Activated CD4-positive, alpha-beta T cell treated with anti-CD3 and anti-CD28 coated beads, Interleukin-2, amount 50 U/mL, for 1 hour (primary cell): ENCODE measurements around the gene CSF2.
A peak's percentile ranks its signal among the peaks of the same experiment; 100 is the strongest.

Experiments
- DNase-seq: peaks from one replicate; pipeline ENCODE4 v3.0.0-alpha.2; 2020

CSF2 gene

GRCh38 chr5:132055808-132056609 lies 17.6 kb upstream of the CSF2 start:
- peak; percentile 53 for DNase-seq

DNA sequence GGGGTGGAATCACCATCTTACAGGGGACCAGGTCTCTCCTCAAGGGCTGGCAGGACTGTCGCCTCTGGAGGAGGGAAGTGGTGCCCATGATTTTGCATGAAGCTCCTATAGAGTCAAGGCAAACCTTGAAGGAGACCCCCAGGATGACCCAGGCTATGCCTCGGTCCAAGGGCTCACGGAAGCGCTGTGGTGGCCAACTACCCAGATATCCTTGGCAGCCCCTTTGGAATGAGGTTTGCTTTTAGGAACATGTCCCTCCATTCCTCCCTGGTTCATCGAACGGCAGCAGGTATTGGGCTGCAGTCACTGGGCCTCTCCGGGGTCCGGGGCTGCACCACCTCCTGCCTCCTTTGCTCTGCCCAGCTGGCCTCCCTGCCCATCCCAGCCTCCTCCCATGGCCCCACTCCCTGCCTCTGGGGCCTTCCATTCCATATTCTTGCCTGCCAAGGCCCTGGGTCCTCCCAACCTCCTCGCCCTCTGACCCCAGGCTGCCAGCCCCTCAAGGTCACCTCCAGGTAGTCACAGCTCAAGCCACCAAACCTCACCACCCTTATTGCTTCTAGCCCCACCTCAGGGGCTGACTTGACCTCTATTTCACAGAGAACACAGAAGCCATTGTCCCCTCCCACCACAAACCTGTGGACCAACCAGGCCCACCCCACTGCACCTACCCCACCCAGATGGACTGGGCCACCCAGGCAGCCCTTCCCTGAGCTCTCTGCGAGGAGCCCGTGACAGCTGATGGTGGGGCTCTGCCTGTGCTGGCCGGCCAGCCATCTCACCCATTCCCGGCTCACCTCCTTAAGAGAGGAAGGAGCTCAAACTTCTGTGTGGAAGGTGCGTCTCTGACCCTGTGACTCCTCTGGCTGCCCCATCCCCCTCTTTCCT lies 16.7 kb upstream of the CSF2 start:
- no peak for DNase-seq

DNA sequence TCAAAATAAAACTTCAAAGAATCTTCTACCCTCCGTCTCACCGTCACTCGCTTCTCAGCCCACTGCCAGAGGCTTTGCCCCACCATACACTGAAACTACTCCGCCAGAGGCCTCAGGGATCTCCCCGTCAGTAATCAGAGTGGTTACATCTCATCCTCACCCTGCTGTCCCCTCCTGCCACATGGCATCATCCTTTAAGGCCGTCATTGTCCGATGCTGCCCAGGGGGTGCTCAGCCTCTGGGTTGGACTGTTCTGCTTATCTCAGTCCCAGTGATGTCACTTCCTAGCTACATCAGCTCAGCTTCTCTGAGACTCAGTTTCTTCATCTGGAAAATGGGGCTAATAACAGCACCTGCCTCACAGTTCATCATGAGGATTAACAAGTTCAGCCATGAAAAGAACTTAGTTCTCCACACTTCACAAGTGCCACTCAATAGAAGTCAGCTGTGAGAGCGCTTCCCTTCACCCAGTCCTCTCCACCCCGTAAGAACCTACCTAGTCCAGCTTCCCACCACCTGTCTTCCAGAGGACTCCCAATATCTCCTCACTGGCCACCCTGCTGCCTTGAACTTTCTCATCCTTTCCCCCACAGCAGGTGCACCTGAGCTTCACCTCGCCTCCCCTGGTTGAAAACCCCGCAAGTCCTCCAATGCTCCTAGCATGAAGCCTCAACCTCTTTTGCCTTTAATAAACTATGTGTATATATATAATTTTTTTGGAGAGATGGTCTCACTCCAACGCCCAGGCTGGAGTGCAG lies 15.9 kb upstream of the CSF2 start:
- DNase-seq = no peak

DNA sequence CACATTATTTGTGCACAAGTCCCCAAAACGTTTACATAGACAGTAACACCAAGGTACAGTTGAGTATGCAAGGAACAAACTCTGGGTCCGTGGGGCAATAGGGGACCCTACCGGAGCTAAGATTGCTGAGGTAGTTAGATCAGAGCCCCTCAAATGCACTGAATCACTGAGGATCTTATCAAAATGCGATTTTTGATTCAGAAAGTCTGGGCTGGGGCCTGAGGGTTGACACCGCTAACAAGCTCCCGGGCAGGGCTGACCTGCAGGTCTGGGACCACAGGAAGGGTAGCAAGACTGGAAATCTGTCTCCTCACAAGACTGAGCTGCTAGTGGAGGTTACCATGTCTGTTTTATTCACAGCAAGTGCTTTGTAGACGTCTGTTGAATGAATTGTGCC lies 14.9 kb upstream of the CSF2 start:
- DNase-seq = no peak

DNA sequence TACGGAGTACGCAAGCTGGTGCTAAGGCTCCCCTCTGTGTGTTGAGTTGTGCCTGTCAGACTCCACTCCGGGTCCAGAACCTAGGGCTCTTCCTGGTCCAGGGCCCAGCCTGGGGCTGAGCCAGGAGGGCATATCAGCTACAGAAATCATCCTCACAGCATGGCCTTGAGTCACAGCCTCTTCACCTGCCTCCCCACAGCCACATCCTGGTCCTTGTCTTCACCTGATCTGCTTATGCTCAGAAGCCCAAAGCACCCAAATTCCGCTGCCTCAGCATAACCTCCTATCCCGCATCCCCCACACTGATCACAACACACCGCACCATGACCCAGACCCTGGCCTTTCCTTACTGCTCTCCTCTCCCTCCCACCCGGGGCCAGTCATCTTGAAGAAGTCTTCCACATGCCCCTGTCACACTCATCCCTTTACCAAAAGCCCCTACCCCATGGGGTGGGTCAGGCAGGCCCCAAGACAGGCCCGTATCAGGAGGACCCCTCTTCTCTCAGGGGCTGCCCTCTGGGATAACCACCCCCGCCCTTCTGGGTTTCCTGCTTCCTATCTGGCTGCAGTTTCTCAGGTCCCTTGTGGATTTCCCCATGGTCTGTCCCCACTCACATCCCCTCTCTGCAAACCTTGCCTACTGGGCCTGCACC lies 14.4 kb upstream of the CSF2 start:
- DNase-seq = peak; percentile 19

DNA sequence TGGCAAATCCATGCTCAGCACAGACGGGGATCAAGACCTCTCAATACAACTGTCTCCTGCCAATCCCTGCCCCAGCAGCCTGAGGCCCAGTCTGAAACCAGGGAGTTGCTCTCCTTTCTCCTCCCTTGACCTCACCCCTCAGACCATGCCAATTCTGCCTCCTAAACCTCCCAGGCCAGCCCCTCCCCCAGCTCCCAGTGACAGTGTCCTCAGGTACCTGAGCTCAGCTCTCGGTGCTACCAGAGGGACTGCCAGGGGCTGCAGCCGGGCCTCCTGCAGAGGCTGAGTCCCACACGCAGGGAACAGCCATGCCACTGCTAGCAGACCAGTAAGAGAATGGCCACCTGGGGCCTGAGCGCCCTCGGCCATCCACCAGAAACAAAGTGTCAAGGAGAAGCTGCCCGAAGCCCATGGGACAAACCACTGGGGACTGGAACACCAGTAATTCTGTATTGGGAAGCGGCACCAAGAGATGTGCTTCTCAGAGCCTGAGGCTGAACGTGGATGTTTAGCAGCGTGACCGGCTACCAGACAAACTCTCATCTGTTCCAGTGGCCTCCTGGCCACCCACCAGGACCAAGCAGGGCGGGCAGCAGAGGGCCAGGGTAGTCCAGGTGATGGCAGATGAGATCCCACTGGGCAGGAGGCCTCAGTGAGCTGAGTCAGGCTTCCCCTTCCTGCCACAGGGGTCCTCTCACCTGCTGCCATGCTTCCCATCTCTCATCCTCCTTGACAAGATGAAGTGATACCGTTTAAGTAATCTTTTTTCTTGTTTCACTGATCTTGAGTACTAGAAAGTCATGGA lies 13.7 kb upstream of the CSF2 start:
- DNase-seq = no peak

GRCh38 chr5:132060501-132061161 lies 13.0 kb upstream of the CSF2 start, which contains the start of gene IL3:
Gene IL3 (plus strand): TSS chr5:132060655. CDS start chr5:132060707, 52 bp downstream.
- no peak for DNase-seq

DNA sequence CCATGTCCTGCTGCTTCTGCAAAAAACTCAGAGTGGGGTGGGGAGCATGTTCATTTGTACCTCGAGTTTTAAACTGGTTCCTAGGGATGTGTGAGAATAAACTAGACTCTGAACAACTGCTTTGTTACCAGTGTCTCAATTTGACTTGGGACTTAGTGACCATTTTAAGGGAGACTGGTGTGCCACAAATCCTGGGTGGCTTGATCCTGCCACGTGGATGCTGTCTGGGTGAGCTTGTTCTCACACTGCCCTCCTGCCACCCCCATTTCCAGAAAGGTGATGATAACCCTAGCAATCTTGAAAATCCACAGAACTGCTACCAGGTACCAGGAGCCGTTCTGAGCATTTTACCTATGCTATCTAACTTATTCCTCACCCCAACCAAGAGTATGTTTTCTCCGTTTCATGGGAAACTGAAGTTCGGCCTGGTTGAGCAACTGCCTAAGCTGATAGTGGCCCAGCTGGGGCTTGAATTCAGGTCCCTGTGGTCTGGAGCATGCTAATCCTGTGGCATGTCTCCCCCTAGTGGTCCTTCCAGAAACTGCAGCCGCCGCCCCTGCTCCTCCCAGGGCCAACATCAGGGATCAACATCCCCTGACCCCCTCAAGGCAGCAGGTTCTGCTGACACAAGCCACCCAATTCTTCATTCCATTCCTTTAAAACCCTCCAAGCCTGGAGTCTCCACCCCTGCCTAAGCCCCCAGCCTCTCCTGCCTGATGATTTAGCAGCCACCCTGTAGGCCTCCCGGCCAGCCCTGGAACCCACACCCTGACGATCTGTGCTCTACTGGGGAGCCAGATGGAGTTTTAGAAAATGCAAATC lies 10.3 kb upstream of the CSF2 start:
- DNase-seq = peak; percentile 80

GRCh38 chr5:132064140-132064539 lies 9.4 kb upstream of the CSF2 start:
- DNase-seq = no peak

GRCh38 chr5:132064738-132065331 lies 8.8 kb upstream of the CSF2 start:
- peak; percentile 78 for DNase-seq

DNA sequence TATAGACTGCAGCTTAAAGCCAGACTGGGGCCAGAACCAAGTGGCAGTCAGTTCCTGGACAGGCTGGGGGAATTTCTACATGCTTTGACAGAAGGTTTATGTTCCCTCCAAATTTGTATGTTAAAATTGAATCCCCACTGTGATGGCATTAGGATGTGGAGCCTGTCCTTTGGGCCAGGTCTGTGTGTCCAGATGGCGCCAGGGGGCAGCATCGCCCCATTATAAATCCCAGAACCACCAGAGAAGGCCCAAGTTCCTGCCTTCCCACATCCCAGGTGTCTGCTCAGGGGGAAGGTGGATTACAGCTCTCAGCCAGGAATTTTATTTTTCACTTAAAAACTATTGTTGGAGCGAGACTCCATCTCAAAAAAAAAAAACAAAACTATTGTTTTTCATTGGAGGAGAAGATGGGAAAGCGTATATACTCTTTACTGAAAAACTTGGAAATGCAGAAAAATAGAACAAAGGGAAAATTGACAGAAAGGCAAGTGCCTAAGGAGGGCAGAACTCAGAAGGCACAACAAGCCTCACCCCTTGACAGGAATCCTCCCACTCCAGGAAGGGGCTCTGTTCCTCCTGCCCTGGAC lies 8.1 kb upstream of the CSF2 start:
- DNase-seq = peak; percentile 44

- no peak for DNase-seq
These were observed 7.5 kb upstream of the CSF2 start for GRCh38 chr5:132065951-132066701.

- DNase-seq = no peak
These were observed 6.7 kb upstream of the CSF2 start for GRCh38 chr5:132066871-132067270.

DNA sequence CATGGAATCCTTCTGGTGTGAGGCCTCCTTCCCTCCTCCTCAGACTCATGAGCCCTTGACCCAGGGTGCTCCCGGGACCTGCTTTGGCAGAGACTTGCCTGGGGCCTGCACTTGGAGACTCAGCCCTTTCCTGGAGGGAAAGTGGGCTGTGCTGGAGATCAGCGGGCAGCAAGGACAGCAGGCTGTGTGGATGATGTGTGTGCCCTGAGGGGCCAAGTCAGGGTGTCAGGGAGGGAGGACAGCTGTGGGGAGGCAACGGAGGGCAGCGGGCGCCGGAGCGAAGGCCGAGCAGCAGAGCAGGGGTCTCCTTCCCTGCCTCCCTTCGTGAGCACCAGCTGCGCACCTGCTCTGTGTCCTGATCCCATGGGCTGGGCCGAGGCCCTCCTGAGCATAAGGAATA lies 6.1 kb upstream of the CSF2 start:
- DNase-seq = no peak

DNA sequence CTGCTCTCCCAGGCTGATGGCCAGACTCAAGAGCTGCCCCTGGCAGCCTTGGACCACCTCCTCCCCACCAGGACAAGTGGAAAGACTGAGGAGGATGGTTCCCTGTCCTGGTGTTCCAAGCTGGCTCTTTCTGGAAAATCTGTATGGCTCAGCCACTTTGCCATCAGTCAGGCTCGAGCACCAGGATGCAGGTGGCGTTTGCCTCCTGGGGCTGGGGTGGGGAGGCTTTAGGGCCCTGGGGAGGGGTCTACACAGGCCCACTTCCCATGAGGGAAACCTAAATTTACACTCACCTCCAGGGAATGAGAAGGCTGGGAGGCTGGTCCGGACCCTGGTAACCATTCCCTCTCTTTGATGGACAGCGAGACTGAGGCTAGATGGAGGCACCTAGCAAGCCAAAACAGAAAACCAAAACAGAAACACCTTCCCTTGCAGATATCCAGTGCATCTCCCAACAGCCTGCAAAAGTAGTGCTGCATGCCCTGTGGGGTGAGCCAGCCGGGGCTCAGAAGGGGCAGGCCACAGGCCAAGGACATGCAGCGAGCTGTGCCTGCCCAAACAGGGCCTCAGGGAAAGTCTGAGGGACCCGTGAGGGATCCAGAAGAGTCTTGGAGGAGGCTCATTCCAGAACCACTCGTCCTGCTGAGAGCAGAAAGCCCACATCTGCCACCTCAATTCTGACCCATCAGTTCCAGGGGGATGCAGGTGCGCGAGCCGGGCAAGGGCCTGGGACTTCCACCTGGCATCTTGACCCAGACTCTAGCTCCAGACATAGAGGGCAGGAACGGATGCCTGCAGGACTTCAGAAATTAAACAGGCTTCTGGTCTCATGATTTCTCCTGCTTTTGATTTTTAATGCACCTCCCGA lies 5.4 kb upstream of the CSF2 start:
- no peak for DNase-seq

DNA sequence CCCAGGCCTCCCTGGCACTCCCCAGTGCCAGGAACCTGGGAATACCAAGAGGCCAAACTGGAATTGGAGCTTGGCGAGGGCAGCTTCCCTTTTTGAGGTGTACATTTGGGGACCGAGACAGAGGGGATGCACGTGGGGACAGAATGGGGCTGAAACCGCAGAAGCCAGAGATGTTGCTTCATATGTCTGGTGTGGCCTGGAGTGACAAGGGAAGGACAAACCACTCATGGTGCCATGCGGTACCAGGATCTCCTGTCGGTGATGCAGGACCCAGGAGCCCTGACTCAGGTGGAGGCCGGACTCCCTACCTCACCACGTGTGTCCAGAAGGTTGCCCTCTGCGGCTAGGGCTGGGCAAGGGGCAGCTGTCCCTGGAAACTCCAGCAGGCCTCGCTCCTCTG lies 4.0 kb upstream of the CSF2 start:
- no peak for DNase-seq

DNA sequence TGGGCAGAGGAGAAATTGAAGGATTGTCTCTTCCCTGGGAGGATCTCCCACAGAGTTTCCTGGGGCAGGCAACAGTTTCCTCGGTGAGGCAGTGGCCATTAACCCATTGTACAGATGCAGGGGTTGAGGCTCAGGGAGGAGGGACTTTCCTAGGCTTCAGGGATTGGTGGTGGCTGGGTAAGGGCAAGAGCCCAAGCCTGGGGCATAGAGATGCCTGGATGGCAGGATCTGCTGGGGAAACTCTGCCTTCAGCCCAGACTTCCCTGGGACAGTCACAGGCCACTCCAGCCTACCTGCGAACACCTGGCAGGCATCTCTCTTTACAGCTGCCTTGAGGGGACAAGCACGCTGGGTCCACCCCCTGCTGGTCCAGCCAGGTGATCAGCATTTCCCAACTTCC lies 3.6 kb upstream of the CSF2 start:
- DNase-seq = no peak
